Fibroblast of mammary gland (primary cell): ENCODE data around the gene PLCXD3.
A peak's percentile ranks its signal among the peaks of the same experiment; 100 is the strongest.

Source experiments
- DNase-seq: peaks from one replicate; pipeline ENCODE4 v3.0.0-alpha.2; 2010; ENCODE audit warnings: low read depth
- H3K4me3 ChIP-seq: 2 replicates; pipeline ENCODE4 v1.5.1; 2011; ENCODE audit warnings: low read depth, mild to moderate bottlenecking, low read length, moderate library complexity; ENCODE audit not compliant: control insufficient read depth
- CTCF ChIP-seq: conservative IDR thresholded peaks from 2 replicates; pipeline ENCODE4 v1.5.1; 2011; ENCODE audit warnings: low read depth, low read length, inconsistent platforms; ENCODE audit not compliant: control insufficient read depth, insufficient read depth

The PLCXD3 gene

GRCh38 chr5:41517909-41518308 is 7.5 kb upstream of the PLCXD3 start:
- H3K4me3 ChIP-seq = no peak overlapping the region
- no peak for TF ChIP-seq CTCF
- DNase-seq = peak; percentile 43

- DNase-seq = no peak
- no peak overlapping the region for H3K4me3 ChIP-seq
- TF ChIP-seq CTCF = no peak
Measured at GRCh38 chr5:41511241-41511640, 840 bp upstream of the PLCXD3 start.

GRCh38 chr5:41509399-41510175 is 814 bp downstream of the PLCXD3 start:
- peak overlapping the region; percentile 61 for H3K4me3 ChIP-seq
- no peak for TF ChIP-seq CTCF
- DNase-seq = no peak

- H3K4me3 ChIP-seq = peak overlapping the region; percentile 61
- no peak for DNase-seq
- TF ChIP-seq CTCF = no peak
Measured at GRCh38 chr5:41508696-41509398, 1.6 kb downstream of the PLCXD3 start.

- no peak overlapping the region for H3K4me3 ChIP-seq
- DNase-seq = peak; percentile 56
- TF ChIP-seq CTCF = no peak
Measured at GRCh38 chr5:41508186-41508585, 2.2 kb downstream of the PLCXD3 start.

GRCh38 chr5:41507501-41507900 is 2.9 kb downstream of the PLCXD3 start:
- no peak for DNase-seq
- no peak for TF ChIP-seq CTCF
- H3K4me3 ChIP-seq = no peak overlapping the region
